Right forelimb (tissue), 1 donor: ENCODE results near the gene ABCA7.

Experiments used
- DNase-seq: peaks from one replicate; pipeline ENCODE4 v3.0.0-alpha.2; 2018

ABCA7 gene

DNA sequence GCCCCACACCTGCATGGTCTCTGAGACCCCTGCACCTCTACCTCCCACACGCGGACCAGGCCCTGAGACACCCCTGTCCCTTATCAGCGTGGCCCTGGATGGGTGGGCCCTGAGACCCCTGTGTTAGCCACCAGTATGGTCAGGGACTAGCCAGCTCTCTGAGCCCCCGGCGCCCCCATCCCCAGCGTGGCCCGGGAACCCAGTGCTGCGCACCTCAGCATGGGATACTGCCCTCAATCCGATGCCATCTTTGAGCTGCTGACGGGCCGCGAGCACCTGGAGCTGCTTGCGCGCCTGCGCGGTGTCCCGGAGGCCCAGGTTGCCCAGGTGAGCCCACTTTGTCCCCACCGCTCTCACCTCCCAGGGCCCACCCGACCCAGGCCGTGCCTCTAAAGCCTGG lies 22.1 kb downstream of the ABCA7 start:
- no peak for DNase-seq

DNA sequence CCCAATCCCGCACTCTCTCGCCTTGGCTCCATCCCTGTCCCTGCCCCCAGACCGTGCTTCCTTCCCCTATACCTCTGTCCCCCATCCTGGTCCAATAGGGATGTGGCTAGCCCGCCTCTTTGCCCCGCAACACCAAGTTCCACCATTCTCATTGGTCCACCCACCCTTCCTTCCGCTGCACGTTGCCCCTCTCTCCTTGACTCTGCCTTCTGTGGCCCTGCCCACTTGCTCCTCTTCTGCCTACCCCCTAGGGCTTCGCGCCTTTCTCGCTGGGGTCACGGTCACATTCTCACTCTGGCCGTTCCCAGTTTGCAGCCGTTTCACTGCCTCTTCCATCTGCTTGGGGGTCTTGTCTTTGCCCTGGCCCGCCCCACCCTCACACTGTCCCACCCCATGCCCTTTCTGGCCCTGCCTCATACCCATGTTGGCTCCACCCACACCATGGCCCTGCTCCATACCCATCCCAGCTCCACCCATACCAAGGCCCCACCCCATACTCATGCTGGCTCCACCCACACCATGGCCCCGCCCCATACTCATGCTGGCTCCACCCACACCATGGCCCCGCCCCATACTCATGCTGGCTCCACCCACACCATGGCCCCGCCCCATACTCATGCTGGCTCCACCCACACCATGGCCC lies 22.6 kb downstream of the ABCA7 start:
- DNase-seq = no peak

GRCh38 chr19:1063030-1063908 lies 23.4 kb downstream of the ABCA7 start:
- DNase-seq = no peak

GRCh38 chr19:1063909-1064660 lies 24.2 kb downstream of the ABCA7 start:
- no peak for DNase-seq

GRCh38 chr19:1064661-1065605 lies 25.0 kb downstream of the ABCA7 start:
- DNase-seq = peak; percentile 73

DNA sequence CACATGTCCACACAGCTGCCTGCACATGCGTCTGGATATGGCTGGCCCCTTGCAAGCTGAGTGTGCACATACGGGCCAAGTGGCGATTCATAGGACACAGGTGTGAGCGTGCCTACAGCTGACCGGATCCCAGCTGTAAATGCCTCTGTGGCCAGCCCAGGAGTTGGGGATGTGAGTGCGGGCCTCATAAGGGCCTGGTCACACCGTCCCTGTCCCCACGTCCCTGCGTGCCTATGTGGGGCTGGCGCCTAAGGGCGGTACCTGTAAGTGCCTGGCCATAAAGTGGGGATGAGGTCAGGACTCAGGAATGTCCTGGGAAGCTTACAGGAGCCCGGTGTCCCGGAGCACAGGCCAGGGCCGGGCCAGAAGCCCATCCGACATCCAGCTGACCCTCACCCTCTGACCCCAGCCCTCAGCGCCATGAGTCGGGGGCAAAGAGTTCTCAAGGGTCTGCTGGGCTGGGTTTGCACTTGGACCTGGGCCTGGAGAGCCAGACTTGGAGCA lies 25.8 kb downstream of the ABCA7 start:
- DNase-seq = no peak

GRCh38 chr19:1066251-1066747 lies 26.4 kb downstream of the ABCA7 start:
- no peak for DNase-seq

DNA sequence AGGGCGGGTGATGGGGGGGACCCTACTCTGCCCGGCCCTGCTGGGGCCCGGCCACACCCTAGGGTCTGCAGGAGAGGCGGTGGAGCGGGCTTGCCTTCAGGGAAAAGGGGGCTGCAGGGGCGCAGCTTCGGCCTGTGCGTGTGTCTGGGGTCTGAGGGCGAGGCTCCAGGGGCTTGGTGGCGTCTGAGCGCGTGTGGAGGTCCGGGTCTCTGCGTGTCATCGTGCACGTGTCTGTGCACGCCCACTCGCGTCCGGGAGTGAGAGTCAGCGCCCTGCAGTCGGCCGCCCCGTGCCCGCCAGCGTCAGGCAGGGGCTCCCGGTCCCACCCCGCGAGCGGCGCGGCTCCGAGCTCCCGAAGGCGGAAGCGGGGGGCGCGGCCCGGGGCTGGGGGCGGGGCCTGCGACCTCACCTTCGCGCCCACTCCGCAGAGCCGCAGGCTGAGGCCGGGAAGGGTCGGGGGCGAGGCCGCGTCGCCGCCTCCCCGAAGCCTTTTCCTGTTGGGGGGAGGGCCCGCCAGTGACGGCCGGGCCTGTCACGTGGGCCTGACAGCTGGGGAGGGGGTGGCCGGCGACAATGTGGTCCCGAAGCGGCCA lies 26.9 kb downstream of the ABCA7 start, which contains the start of gene ARHGAP45:
Gene ARHGAP45 (plus strand): TSS at position 420 of the 593 bp plus-strand sequence. CDS start 239 bp downstream, outside the sequence.
- no peak for DNase-seq

DNA sequence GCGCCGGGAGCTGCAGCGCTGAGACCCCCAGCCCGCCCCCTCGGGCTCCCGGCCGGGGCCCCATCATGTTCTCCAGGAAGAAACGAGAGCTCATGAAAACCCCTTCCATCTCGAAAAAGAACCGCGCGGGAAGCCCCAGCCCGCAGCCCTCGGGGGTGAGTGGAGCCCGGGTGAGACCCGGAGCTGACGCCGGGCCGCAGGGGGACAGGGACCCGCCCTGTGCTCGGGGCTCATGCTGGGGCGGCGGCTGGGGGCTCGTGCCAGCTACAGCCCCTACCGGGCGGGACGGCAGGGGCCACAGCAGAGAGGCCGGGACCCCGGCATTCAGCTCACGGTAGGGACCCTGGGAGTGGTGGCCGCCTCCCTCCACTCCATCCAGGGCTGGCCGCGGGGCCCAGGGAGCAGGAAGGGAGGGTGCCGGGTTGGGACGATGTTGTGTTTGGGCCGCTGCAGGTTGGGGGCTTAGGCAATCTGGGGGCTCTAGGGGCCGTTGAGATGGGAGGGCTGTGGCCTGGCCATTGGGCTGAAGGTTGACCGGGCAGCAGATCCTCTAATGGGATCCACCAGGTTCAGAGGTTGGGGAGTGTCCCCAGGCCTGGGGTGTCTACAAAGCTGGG lies 27.5 kb downstream of the ABCA7 start:
- DNase-seq = no peak

DNA sequence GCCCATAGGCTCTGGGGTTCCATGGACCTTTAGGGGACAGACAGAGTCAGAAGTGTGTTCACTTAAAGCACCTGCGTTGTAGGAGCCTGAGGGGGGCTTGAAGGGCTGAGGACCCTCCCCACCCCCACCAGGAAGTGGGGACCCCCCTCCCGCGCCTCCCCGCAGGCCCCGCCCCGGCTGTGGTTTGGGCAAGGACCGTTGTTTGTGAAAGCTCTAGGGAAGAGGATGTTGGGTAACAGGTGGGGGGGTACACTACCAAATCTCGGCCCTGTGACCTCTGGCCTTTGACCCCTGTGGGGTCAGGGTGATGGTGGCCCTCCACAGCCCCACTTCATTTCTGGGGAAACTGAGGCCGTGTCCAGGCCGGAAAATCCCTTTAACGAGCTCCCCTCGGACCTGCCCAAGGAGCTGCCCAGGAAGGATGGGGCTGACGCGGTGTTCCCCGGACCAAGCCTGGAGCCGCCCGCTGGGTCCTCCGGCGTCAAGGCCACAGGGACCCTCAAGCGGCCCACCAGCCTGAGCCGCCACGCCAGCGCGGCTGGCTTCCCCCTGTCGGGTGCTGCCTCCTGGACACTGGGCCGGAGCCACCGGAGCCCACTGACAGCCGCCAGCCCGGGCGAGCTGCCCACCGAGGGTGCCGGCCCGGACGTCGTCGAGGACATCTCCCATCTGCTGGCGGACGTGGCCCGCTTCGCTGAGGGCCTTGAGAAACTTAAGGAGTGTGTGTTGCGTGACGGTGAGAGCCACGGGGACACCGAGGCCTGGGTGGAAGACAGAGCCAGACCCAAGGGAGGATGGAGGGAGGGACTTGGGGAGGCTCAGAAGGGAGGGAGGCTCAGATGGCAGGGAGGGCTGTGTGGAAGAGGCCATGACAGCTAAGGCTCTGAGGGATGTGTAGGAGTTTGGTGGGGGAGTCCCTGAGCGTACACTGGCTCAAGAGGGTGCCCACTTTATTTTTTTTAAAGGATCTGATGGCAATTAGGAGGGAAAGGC lies 28.4 kb downstream of the ABCA7 start:
- no peak for DNase-seq

GRCh38 chr19:1069009-1069779 lies 29.3 kb downstream of the ABCA7 start:
- DNase-seq = no peak

DNA sequence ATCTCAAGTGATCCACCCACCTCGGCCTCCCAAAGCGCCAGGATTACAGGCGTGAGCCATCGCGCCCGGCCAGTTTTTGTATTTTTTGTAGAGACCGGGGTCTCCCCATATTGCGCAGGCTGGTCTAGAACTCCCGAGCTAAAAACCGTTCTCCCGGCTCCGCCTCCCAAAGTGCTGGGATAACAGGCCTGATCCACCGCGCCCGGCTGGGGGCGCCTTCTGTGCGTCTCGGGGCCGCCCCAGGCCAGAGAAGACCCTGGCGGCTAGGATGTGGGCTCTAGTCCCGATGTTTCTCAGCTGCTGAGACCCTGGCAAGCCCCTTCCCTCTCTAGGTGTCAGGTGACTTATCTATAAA lies 30.6 kb downstream of the ABCA7 start:
- DNase-seq = no peak

DNA sequence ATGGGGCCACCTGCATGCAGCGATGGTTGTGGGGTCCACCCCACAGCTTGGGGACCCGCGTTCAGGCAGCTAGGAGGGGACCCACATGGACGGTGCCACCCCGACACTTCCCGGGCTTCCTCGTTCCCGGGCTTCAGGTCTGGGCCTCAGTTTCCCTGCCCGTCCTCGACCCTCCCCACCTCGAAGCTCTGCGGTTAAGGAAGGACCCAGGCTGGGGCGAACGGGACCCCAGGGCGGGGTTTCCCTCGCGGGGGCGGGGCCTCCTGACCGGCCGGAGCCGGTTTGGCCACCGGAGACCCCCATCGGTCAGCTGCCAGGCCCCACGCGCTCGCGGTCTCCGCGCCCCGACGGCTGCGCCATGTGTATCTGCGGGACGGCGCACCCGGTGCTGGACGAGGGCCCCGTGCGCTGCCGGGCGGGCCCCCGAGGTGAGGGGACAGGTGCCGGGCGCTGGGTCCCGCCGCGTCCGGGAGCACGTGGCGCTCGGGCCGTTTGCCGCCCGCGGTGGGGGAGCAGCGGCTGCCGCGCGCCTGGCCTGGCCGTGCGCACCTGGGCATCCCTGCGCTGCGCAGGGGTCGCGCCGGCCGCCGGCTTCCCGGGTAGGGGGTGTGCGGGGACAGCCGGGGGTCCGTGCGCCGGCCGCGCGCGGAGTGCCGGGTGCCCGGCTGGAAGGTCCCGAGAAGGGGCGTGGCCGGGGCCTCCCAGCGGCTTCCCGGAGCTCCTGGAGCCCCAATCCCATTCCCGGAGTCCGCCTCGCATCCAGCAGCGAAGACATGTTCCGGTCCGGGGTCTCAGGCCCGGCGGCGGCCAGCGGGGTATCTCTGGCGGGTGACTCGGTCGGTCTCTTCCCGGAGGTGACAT lies 31.3 kb downstream of the ABCA7 start:
- DNase-seq = no peak

GRCh38 chr19:1072371-1073015 lies 32.6 kb downstream of the ABCA7 start:
- no peak for DNase-seq

DNA sequence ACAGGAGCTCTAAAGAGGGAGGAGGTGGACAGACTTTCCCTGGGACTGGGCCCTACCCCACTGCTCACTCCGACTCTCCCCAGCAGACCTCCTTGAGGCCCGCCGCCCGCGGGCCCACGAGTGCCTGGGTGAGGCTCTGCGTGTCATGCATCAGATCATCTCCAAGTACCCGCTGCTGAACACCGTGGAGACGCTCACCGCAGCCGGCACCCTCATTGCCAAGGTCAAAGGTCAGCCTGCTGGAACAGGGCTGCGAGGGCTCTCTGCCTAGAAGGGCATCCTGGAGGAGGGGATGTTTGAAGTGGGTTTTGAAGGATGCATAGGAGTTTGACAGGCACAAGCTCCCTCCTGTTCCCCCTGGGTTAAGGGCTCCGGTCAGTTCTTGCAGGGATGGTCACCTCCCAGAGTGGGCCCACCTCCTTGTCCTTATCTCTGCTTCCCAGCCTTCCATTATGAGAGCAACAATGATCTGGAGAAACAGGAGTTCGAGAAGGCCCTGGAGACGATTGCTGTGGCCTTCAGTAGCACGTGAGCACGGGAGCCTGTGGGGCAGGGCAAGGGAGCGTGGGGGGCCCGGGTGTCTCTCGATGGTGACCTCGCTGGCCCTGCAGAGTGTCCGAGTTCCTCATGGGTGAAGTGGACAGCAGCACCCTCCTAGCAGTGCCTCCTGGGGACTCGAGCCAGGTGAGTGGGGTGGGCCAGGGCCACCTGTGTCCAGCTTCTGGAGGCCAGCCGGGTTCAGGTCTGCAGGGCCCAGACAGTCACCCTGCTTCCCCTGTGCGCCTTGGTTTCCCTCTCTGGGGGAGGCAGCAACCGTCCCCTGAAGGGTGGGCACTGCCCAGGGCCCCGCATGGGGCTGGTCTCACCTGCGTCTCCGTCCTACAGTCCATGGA lies 33.4 kb downstream of the ABCA7 start:
- DNase-seq = no peak

DNA sequence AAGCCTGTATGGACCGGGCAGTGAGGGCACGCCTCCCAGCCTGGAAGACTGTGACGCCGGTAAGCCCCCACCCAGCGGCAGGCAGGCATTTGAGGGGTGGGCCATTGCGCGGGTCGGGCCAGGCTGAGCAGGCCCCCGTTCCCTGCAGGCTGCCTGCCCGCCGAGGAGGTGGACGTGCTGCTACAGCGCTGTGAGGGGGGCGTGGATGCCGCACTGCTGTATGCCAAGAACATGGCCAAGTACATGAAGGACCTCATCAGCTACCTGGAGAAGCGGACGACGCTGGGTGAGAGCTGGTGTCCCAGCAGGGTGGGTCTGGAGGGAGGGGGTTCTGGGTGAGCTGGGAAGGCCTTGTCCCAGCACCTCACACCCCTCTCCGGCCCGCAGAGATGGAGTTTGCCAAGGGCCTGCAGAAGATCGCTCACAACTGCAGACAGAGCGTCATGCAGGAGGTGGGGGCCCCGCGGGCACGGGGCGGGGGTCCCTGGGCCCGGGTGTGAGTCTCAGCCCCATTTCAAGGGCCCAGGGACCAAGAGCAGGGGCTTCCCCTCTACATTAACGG lies 34.1 kb downstream of the ABCA7 start:
- no peak for DNase-seq
